ENCODE data around the gene SLC16A12.

SLC16A12 gene

DNA sequence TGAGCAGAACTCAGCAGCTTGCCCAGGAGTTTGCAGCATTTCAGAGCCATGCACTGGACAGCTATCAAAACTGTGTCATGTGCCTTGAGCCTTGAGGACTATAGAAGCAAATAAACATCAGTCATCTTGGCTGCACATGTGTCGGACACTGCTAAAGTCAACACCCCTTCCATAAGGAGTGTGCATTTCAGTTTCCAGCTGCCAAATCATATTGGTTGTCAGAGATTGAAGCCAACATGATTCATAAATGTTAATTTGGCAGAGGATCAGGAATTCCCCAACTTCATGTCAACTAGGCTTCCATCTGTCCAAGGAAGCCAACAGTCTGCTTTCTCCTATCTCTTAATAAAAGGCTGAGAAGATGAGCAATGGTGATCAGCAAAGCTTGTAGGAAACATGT is 32.8 kb downstream of the SLC16A12 start:
- H3K4me2 ChIP-seq (ENCODE audit: low read depth, low read length, poor library complexity, severe bottlenecking): no peak overlapping the region
- no peaks in the 10 kb centered on the region for H4K20me1 ChIP-seq (ENCODE audit: insufficient read depth, low read length, poor library complexity, severe bottlenecking)
- H3K79me2 ChIP-seq (ENCODE audit: insufficient read depth, low read length): no peaks in the 10 kb centered on the region
- no peaks in the 10 kb centered on the region for H3K27me3 ChIP-seq (ENCODE audit: insufficient read depth, low read length, poor library complexity, severe bottlenecking)
- no peak overlapping the region for H3K9ac ChIP-seq (ENCODE audit: low read depth, low read length, poor library complexity, severe bottlenecking)
- H3K4me1 ChIP-seq (ENCODE audit: insufficient read depth, low read length, poor library complexity, severe bottlenecking): peaks cover 9% of the 10 kb centered on the region
- no peak overlapping the region for H2AFZ ChIP-seq (ENCODE audit: low read length)
- H3K4me3 ChIP-seq (ENCODE audit: low read length, poor library complexity, severe bottlenecking): no peak overlapping the region
- TF ChIP-seq, protein P1, sequence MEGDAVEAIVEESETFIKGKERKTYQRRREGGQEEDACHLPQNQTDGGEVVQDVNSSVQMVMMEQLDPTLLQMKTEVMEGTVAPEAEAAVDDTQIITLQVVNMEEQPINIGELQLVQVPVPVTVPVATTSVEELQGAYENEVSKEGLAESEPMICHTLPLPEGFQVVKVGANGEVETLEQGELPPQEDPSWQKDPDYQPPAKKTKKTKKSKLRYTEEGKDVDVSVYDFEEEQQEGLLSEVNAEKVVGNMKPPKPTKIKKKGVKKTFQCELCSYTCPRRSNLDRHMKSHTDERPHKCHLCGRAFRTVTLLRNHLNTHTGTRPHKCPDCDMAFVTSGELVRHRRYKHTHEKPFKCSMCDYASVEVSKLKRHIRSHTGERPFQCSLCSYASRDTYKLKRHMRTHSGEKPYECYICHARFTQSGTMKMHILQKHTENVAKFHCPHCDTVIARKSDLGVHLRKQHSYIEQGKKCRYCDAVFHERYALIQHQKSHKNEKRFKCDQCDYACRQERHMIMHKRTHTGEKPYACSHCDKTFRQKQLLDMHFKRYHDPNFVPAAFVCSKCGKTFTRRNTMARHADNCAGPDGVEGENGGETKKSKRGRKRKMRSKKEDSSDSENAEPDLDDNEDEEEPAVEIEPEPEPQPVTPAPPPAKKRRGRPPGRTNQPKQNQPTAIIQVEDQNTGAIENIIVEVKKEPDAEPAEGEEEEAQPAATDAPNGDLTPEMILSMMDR (conservative IDR thresholded peaks at IDR 0.05; ENCODE audit: low read length): no peak
- no peak for TF ChIP-seq EZH2phosphoT487 (IDR thresholded peaks at IDR 0.05; ENCODE audit: borderline replicate concordance)
- no peaks in the 10 kb centered on the region for H3K9me2 ChIP-seq (replicated peaks; ENCODE audit: low read depth, low read length)
- H3F3A ChIP-seq (ENCODE audit: low read depth): no peaks in the 10 kb centered on the region
- H3K9me3 ChIP-seq (ENCODE audit: insufficient read depth, low read depth, low read length): no peaks in the 10 kb centered on the region
- no peaks in the 10 kb centered on the region for H3K36me3 ChIP-seq (ENCODE audit: insufficient read depth, low read length)

DNA sequence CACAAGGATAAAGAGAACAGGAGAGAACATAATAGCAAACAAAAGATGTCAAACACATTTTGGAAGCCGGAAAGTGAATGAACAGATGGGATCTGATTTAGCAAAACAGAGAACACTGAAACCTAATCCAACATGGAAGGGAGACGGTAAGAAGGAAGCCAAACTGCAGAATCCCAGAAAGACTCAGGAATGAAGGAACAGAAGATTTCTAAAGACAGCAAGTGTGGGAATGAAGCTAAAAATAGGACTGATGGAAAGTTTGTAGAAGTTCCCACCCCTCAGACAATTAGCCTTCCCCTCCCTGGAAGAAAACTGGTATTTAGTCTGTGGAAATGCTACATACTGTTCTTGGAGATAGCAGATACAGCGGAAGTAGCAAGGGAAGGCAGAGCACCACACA is 40.8 kb downstream of the SLC16A12 start:
- Histone ChIP-seq H3K9me2 (replicated peaks; ENCODE audit: low read depth, low read length) (no peaks in the 10 kb centered on the region), H2AFZ (ENCODE audit: low read length) (no peak overlapping the region), H3F3A (ENCODE audit: low read depth) (no peaks in the 10 kb centered on the region), H4K20me1 (ENCODE audit: insufficient read depth, low read length, poor library complexity, severe bottlenecking) (no peaks in the 10 kb centered on the region), H3K27me3 (ENCODE audit: insufficient read depth, low read length, poor library complexity, severe bottlenecking) (no peaks in the 10 kb centered on the region), H3K36me3 (ENCODE audit: insufficient read depth, low read length) (no peaks in the 10 kb centered on the region), H3K4me3 (ENCODE audit: low read length, poor library complexity, severe bottlenecking) (no peak overlapping the region), H3K9me3 (ENCODE audit: insufficient read depth, low read depth, low read length) (no peaks in the 10 kb centered on the region), H3K79me2 (ENCODE audit: insufficient read depth, low read length) (no peaks in the 10 kb centered on the region), H3K9ac (ENCODE audit: low read depth, low read length, poor library complexity, severe bottlenecking) (no peak overlapping the region), H3K4me1 (ENCODE audit: insufficient read depth, low read length, poor library complexity, severe bottlenecking) (no peaks in the 10 kb centered on the region), H3K4me2 (ENCODE audit: low read depth, low read length, poor library complexity, severe bottlenecking) (no peak overlapping the region)
- no peak for TF ChIP-seq EZH2phosphoT487 (IDR thresholded peaks at IDR 0.05; ENCODE audit: borderline replicate concordance)
- TF ChIP-seq, protein P1 (conservative IDR thresholded peaks at IDR 0.05; ENCODE audit: low read length): no peak

DNA sequence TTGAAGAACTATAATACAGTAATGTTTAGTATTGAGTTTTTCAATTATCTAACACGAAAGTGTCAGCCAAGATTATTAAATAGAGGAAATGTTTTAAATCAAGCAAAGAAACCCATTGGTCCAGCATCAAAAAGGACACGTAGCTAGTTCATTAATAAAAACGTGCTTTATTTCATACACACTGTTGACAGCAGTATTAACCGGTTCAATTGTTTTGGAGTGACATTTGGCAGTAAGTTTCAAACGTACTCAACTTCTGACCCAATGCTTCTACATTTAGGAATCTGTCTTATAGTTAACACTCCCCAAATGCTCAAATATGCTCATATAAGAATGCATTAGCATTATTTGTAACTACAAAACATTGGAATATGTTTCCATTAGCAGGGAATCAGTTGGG is 41.3 kb downstream of the SLC16A12 start:
- no peaks in the 10 kb centered on the region for H3K4me1 ChIP-seq (ENCODE audit: insufficient read depth, low read length, poor library complexity, severe bottlenecking)
- H3K9ac ChIP-seq (ENCODE audit: low read depth, low read length, poor library complexity, severe bottlenecking): no peak overlapping the region
- H4K20me1 ChIP-seq (ENCODE audit: insufficient read depth, low read length, poor library complexity, severe bottlenecking): no peaks in the 10 kb centered on the region
- H3F3A ChIP-seq (ENCODE audit: low read depth): no peaks in the 10 kb centered on the region
- H3K9me3 ChIP-seq (ENCODE audit: insufficient read depth, low read depth, low read length): no peaks in the 10 kb centered on the region
- H3K79me2 ChIP-seq (ENCODE audit: insufficient read depth, low read length): no peaks in the 10 kb centered on the region
- no peak overlapping the region for H2AFZ ChIP-seq (ENCODE audit: low read length)
- no peaks in the 10 kb centered on the region for H3K27me3 ChIP-seq (ENCODE audit: insufficient read depth, low read length, poor library complexity, severe bottlenecking)
- H3K4me3 ChIP-seq (ENCODE audit: low read length, poor library complexity, severe bottlenecking): no peak overlapping the region
- no peaks in the 10 kb centered on the region for H3K36me3 ChIP-seq (ENCODE audit: insufficient read depth, low read length)
- no peak for TF ChIP-seq EZH2phosphoT487 (IDR thresholded peaks at IDR 0.05; ENCODE audit: borderline replicate concordance)
- TF ChIP-seq, protein P1 (conservative IDR thresholded peaks at IDR 0.05; ENCODE audit: low read length): no peak
- H3K4me2 ChIP-seq (ENCODE audit: low read depth, low read length, poor library complexity, severe bottlenecking): no peak overlapping the region
- H3K9me2 ChIP-seq (replicated peaks; ENCODE audit: low read depth, low read length): no peaks in the 10 kb centered on the region

Data from Loucy (cell line).